HG02678 (cell line): ENCODE measurements around the gene SNED1.

Source experiments
- ATAC-seq: cut with Tn5 transposase; IDR thresholded peaks from one replicate; pipeline ENCODE4 v1.9.1; 2021; ENCODE audit warnings: mild to moderate bottlenecking, moderate library complexity; ENCODE audit not compliant: unreplicated experiment

Gene SNED1

DNA sequence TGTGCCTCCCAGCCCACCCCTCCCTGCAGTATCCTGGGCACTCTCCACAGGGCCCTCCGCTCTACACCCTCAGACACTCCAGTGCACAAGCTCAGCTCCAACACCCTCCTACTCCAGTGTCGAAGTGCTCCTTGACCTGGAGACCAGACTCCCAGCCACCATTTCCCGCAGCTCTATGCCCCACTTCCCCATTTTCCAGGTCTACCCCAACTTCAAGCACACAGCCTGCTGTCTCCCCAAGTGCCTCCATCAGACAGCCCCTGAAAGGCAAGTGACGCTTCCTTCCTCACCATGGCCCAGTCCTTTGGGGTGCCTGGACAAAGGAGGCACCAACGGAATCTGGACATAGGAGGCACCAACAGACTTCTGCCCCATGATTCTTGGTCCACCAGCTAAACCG lies 143.6 kb downstream of the SNED1 start:
- ATAC-seq: no peak

DNA sequence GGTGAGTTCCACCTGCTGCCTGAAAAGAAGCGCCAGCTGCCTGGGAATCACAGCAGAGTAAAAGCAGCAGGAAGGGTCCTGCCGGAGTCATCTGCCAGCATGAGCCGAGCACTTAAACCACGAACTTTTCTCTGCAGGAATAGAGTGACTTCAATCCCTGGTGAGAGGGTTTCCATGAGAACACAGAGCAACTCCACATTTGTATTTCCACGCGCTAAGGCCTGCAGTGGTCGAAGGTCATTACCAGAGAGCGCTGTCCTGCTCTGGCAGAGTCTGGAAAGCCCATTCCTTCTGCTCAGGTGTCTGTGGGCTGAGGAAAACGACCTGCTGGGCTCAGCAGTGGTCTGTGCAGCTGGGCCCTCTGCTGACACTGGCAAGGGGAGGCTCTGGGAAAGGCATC lies 144.2 kb downstream of the SNED1 start:
- ATAC-seq: no peak
